HuH-7 (cell line): Measurements from ENCODE around the gene FXYD3.
"Not testable (repeated sequence)": the region's sequence is repeated elsewhere in the genome, so short reads cannot be mapped to it uniquely, and the experiment has no call there.

Experiments used
- DNase-seq: peaks from one replicate; pipeline ENCODE4 v3.0.0; 2011; ENCODE audit warnings: low spot score

Gene FXYD3

GRCh38 chr19:35086455-35086854 lies 29.2 kb upstream of the FXYD3 start:
- DNase-seq, result no peak

GRCh38 chr19:35087393-35087792 lies 28.2 kb upstream of the FXYD3 start:
- no peak for DNase-seq

- no peak for DNase-seq
These were observed 27.3 kb upstream of the FXYD3 start for GRCh38 chr19:35088131-35088913.

GRCh38 chr19:35089554-35089953 lies 26.1 kb upstream of the FXYD3 start:
- DNase-seq, result no peak

GRCh38 chr19:35090160-35090505 lies 25.5 kb upstream of the FXYD3 start:
- no peak for DNase-seq

GRCh38 chr19:35090506-35091214 lies 25.0 kb upstream of the FXYD3 start:
- DNase-seq, result peak; percentile 97

- no peak for DNase-seq
These were observed 22.2 kb upstream of the FXYD3 start for GRCh38 chr19:35093430-35093829.

GRCh38 chr19:35093941-35094647 lies 21.5 kb upstream of the FXYD3 start:
- no peak for DNase-seq

- no peak for DNase-seq
These were observed 21.0 kb upstream of the FXYD3 start for GRCh38 chr19:35094656-35095055.

GRCh38 chr19:35095667-35096368 lies 19.8 kb upstream of the FXYD3 start:
- no peak for DNase-seq

- no peak for DNase-seq
These were observed 17.1 kb upstream of the FXYD3 start for GRCh38 chr19:35098413-35099049.

GRCh38 chr19:35099155-35099896 lies 16.3 kb upstream of the FXYD3 start:
- DNase-seq, result no peak

GRCh38 chr19:35099897-35100275 lies 15.7 kb upstream of the FXYD3 start:
- no peak for DNase-seq

GRCh38 chr19:35100588-35101533 lies 14.8 kb upstream of the FXYD3 start:
- no peak for DNase-seq

- DNase-seq, result not testable (repeated sequence)
These were observed 13.7 kb upstream of the FXYD3 start for GRCh38 chr19:35101949-35102348.

GRCh38 chr19:35103614-35104013 lies 12.0 kb upstream of the FXYD3 start:
- not testable (repeated sequence) for DNase-seq

GRCh38 chr19:35104361-35104760 lies 11.3 kb upstream of the FXYD3 start:
- no peak for DNase-seq

GRCh38 chr19:35105047-35105410 lies 10.6 kb upstream of the FXYD3 start:
- no peak for DNase-seq

GRCh38 chr19:35105411-35106290 lies 10.0 kb upstream of the FXYD3 start:
- no peak for DNase-seq
